WTC11 (cell line): Measurements from ENCODE around the gene PHIP. TPM values are rescaled to one million over a fixed set of nuclear protein-coding genes. Genes with fewer than 3 reads are reported as not detected.

ENCODE experiments used
- ATAC-seq: fragments of 200-7000 bp; cut with Tn5 transposase; 2 replicates; pipeline ENCODE4 v1.10.0; 2021; ENCODE audit warnings: mild to moderate bottlenecking, moderate library complexity
- CTCF ChIA-PET: fragments of 300-600 bp; sonication (Branson Sonifier 250); formaldehyde crosslinking; loops from one replicate; lab custom pipeline; 2021; ENCODE audit warnings: antibody characterized with exemption; lab: Charles Lee
- POLR2A ChIA-PET: fragments of 350-600 bp; sonication (Branson Sonifier 250); formaldehyde crosslinking; loops from one replicate; lab custom pipeline; 2021; ENCODE audit warnings: antibody characterized with exemption; lab: Charles Lee
- DNase-seq: peaks from one replicate; pipeline ENCODE4 v3.0.0; 2021; ENCODE audit warnings: low spot score
- H3K27ac Mint-ChIP-seq: 2 replicates; pipeline ENCODE4 v1.8.0; 2021; ENCODE audit warnings: mixed read lengths
- H3K27me3 Mint-ChIP-seq: 2 replicates; pipeline ENCODE4 v1.8.0; 2021; ENCODE audit warnings: low read depth, mild to moderate bottlenecking, moderate library complexity, mixed read lengths
- H3K36me3 Mint-ChIP-seq: 2 replicates; pipeline ENCODE4 v1.8.0; 2021; ENCODE audit warnings: mixed read lengths
- H3K4me1 Mint-ChIP-seq: 2 replicates; pipeline ENCODE4 v1.8.0; 2022; ENCODE audit warnings: mixed read lengths
- H3K4me3 Mint-ChIP-seq: 2 replicates; pipeline ENCODE4 v1.8.0; 2021; ENCODE audit warnings: mild to moderate bottlenecking, moderate library complexity, mixed read lengths
- H3K9me3 Mint-ChIP-seq: 2 replicates; pipeline ENCODE4 v1.8.0; 2021; ENCODE audit warnings: mixed read lengths
- ELF4 ChIP-seq: sonication (generic); formaldehyde crosslinking; IDR thresholded peaks from 2 replicates; pipeline ENCODE4 v1.8.1; 2022; ENCODE audit warnings: low read depth, mild to moderate bottlenecking, moderate library complexity, missing genetic modification reagents
- EMX1 ChIP-seq: fragments of 250-450 bp; sonication (Bioruptor Pico); IDR thresholded peaks from 2 replicates; pipeline ENCODE4 v1.8.0; 2021; ENCODE audit warnings: mild to moderate bottlenecking
- FOXP1 ChIP-seq: sonication (generic); formaldehyde crosslinking; IDR thresholded peaks from 2 replicates; pipeline ENCODE4 v1.8.0; 2022; ENCODE audit warnings: missing genetic modification reagents, mild to moderate bottlenecking, moderate library complexity, borderline replicate concordance
- JAZF1 ChIP-seq: fragments of 250-450 bp; sonication (Bioruptor Pico); IDR thresholded peaks from 2 replicates; pipeline ENCODE4 v1.9.0; 2021; ENCODE audit warnings: moderate library complexity, mild to moderate bottlenecking, inconsistent platforms
- NR1H2 ChIP-seq: sonication (generic); formaldehyde crosslinking; IDR thresholded peaks from 2 replicates; pipeline ENCODE4 v1.9.0; 2021; ENCODE audit warnings: mild to moderate bottlenecking, moderate library complexity, missing genetic modification reagents
- OVOL2 ChIP-seq: fragments of 250-450 bp; sonication (Bioruptor Pico); IDR thresholded peaks from 2 replicates; pipeline ENCODE4 v1.9.0; 2021; ENCODE audit warnings: mild to moderate bottlenecking, borderline replicate concordance
- SMAD3 ChIP-seq: sonication (generic); formaldehyde crosslinking; IDR thresholded peaks from 2 replicates; pipeline ENCODE4 v1.8.0; 2022; ENCODE audit warnings: missing genetic modification reagents, mild to moderate bottlenecking, borderline replicate concordance
- SMAD4 ChIP-seq: sonication (generic); formaldehyde crosslinking; IDR thresholded peaks from 2 replicates; pipeline ENCODE4 v1.8.0; 2022; ENCODE audit warnings: mild to moderate bottlenecking, missing genetic modification reagents
- SP1 ChIP-seq: sonication (generic); formaldehyde crosslinking; conservative IDR thresholded peaks from 2 replicates; pipeline ENCODE4 v1.8.1; 2022; ENCODE audit warnings: missing genetic modification reagents
- STAT6 ChIP-seq: sonication (generic); formaldehyde crosslinking; conservative IDR thresholded peaks from 2 replicates; pipeline ENCODE4 v1.8.1; 2023; ENCODE audit warnings: mild to moderate bottlenecking, low read depth, missing genetic modification reagents, moderate library complexity
- ZBTB21 ChIP-seq: sonication (generic); formaldehyde crosslinking; IDR thresholded peaks from 2 replicates; pipeline ENCODE4 v1.8.1; 2023; ENCODE audit warnings: mild to moderate bottlenecking, missing genetic modification reagents, borderline replicate concordance
- ZMAT4 ChIP-seq: fragments of 250-450 bp; sonication (Bioruptor Pico); IDR thresholded peaks from 2 replicates; pipeline ENCODE4 v1.9.0; 2021; ENCODE audit warnings: mild to moderate bottlenecking
- ZNF219 ChIP-seq: sonication (generic); formaldehyde crosslinking; IDR thresholded peaks from 2 replicates; pipeline ENCODE4 v1.8.0; 2023; ENCODE audit warnings: missing genetic modification reagents, mild to moderate bottlenecking, borderline replicate concordance
- total RNA-seq: library from RNA; stranded (reverse); gene quantifications from 3 replicates; pipeline ENCODE4 v1.2.3, GENCODE V29; 2021
- TF ChIP-seq, protein P1 (sequence below): sonication (generic); formaldehyde crosslinking; IDR thresholded peaks from 2 replicates; pipeline ENCODE4 v1.8.1; 2022; ENCODE audit warnings: low read depth, mild to moderate bottlenecking, moderate library complexity, missing genetic modification reagents, borderline replicate concordance
- TF ChIP-seq, protein P2 (sequence below): sonication (generic); formaldehyde crosslinking; IDR thresholded peaks from 2 replicates; pipeline ENCODE4 v1.8.1; 2022; ENCODE audit warnings: low read depth, missing genetic modification reagents, borderline replicate concordance
- TF ChIP-seq, protein P3 (sequence below): sonication (generic); formaldehyde crosslinking; IDR thresholded peaks from 2 replicates; pipeline ENCODE4 v1.8.1; 2023; ENCODE audit warnings: mild to moderate bottlenecking, moderate library complexity, missing genetic modification reagents
- TF ChIP-seq, protein P4 (sequence below): fragments of 250-450 bp; sonication (Bioruptor Pico); IDR thresholded peaks from 2 replicates; pipeline ENCODE4 v2.1.2; 2022; ENCODE audit warnings: mild to moderate bottlenecking, moderate library complexity
- TF ChIP-seq, protein P5 (sequence below): sonication (generic); formaldehyde crosslinking; IDR thresholded peaks from 2 replicates; pipeline ENCODE4 v1.8.1; 2023; ENCODE audit warnings: mild to moderate bottlenecking, missing genetic modification reagents, moderate library complexity
- TF ChIP-seq, protein P6 (sequence below): fragments of 250-450 bp; sonication (Bioruptor Pico); IDR thresholded peaks from 2 replicates; pipeline ENCODE4 v1.9.0; 2021; ENCODE audit warnings: mild to moderate bottlenecking

Gene PHIP
- total RNA-seq, 1 experiment from 2014 or later, result 45.6 TPM

DNA sequence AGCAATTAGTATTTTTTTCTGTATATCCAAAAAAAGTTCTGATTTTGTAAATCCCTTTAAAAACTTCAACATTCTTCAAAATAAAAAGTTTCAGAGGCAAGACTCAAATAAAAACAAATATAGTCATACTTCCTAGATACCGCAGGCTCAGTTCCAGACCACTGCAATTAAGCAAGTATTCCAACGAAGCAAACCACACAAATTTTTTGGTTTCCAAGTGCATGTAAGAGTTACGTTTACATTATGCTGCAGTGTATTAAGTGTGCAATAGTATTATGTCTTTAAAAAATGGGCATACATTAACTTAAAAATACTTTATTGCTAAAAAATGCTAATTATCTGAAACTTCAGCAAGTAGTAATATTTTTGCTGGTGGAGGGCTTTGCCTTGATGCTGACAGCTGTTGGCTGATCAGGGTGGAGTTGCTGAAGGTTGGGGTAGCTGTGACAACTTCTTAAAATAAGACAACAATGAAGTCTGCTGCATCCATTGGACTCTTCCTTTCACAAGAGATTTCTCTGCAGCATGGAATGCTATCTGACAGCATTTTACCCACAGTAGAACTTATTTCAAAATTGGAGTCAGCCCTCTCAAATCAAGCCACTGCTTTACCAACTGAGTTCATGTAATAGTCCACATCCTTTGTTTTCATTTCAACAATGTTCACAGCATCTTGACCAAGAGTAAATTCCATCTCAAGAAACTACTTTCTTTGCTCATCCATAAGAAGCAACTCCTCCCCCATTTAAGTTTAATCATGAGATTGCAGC lies 46.0 kb downstream of the PHIP start:
- no peak overlapping the region for H3K4me3 Mint-ChIP-seq
- H3K27me3 Mint-ChIP-seq, result no peaks in the 10 kb centered on the region
- no peak overlapping the region for H3K27ac Mint-ChIP-seq
- ATAC-seq (no peak), DNase-seq (no peak)
- H3K36me3 Mint-ChIP-seq, result peaks cover 19% of the 10 kb centered on the region
- H3K9me3 Mint-ChIP-seq, result no peaks in the 10 kb centered on the region
- ChIA-PET CTCF (interaction anchor here (1.0 kb wide), 1 partner anchor 218 kb away, joined by 3 read pairs; no protein-coding TSS in a partner anchor), POLR2A (no interaction called here)
- H3K4me1 Mint-ChIP-seq, result peaks cover 27% of the 10 kb centered on the region
- TF ChIP-seq ZNF219, result no peak
- TF ChIP-seq, protein P1, sequence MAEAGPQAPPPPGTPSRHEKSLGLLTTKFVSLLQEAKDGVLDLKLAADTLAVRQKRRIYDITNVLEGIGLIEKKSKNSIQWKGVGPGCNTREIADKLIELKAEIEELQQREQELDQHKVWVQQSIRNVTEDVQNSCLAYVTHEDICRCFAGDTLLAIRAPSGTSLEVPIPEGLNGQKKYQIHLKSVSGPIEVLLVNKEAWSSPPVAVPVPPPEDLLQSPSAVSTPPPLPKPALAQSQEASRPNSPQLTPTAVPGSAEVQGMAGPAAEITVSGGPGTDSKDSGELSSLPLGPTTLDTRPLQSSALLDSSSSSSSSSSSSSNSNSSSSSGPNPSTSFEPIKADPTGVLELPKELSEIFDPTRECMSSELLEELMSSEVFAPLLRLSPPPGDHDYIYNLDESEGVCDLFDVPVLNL (CRISPR knock-in tag), result no peak
- no peak for TF ChIP-seq JAZF1
- TF ChIP-seq, protein P2, sequence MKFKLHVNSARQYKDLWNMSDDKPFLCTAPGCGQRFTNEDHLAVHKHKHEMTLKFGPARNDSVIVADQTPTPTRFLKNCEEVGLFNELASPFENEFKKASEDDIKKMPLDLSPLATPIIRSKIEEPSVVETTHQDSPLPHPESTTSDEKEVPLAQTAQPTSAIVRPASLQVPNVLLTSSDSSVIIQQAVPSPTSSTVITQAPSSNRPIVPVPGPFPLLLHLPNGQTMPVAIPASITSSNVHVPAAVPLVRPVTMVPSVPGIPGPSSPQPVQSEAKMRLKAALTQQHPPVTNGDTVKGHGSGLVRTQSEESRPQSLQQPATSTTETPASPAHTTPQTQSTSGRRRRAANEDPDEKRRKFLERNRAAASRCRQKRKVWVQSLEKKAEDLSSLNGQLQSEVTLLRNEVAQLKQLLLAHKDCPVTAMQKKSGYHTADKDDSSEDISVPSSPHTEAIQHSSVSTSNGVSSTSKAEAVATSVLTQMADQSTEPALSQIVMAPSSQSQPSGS (CRISPR knock-in tag), result no peak
- TF ChIP-seq, protein P3, sequence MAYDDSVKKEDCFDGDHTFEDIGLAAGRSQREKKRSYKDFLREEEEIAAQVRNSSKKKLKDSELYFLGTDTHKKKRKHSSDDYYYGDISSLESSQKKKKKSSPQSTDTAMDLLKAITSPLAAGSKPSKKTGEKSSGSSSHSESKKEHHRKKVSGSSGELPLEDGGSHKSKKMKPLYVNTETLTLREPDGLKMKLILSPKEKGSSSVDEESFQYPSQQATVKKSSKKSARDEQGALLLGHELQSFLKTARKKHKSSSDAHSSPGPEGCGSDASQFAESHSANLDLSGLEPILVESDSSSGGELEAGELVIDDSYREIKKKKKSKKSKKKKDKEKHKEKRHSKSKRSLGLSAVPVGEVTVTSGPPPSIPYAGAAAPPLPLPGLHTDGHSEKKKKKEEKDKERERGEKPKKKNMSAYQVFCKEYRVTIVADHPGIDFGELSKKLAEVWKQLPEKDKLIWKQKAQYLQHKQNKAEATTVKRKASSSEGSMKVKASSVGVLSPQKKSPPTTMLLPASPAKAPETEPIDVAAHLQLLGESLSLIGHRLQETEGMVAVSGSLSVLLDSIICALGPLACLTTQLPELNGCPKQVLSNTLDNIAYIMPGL, result no peak
- TF ChIP-seq EMX1 (CRISPR knock-in tag), result no peak
- TF ChIP-seq ZMAT4 (CRISPR knock-in tag), result no peak
- no peak for TF ChIP-seq SMAD3

DNA sequence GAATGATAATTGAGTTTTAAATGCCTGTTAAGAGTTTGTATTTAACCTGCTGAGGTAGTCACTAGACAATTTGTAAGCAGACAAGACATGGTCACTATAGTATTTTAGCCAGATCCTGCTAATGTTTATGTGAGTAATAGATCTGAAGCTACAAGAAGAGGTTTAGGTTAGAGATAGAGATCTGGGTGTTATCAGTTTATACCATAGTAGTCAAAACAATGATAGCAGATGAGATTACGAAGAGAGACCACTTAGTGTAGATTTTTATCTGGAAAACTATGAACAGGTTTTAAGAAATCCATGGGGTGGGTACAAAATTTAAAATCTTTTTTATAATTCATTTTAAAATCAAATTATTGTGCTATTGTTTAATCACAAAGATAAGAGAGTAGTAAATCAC lies 47.5 kb downstream of the PHIP start:
- peaks cover 17% of the 10 kb centered on the region for H3K36me3 Mint-ChIP-seq
- no peak overlapping the region for H3K4me3 Mint-ChIP-seq
- ChIA-PET CTCF (no interaction called here), POLR2A (no interaction called here)
- 0 out of 2 replicates have a peak overlapping the region, but pooled peaks have one; percentile 4 for H3K27ac Mint-ChIP-seq
- DNase-seq (no peak), ATAC-seq (no peak)
- H3K27me3 Mint-ChIP-seq, result no peaks in the 10 kb centered on the region
- peaks cover 22% of the 10 kb centered on the region for H3K4me1 Mint-ChIP-seq
- H3K9me3 Mint-ChIP-seq, result no peaks in the 10 kb centered on the region
- no peak for TF ChIP-seq ELF4
- TF ChIP-seq, protein P4, sequence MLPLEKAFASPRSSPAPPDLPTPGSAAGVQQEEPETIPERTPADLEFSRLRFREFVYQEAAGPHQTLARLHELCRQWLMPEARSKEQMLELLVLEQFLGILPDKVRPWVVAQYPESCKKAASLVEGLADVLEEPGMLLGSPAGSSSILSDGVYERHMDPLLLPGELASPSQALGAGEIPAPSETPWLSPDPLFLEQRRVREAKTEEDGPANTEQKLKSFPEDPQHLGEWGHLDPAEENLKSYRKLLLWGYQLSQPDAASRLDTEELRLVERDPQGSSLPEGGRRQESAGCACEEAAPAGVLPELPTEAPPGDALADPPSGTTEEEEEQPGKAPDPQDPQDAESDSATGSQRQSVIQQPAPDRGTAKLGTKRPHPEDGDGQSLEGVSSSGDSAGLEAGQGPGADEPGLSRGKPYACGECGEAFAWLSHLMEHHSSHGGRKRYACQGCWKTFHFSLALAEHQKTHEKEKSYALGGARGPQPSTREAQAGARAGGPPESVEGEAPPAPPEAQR (CRISPR knock-in tag), result no peak
- TF ChIP-seq STAT6 (CRISPR knock-in tag), result no peak
- no peak for TF ChIP-seq SP1 (CRISPR knock-in tag)
- no peak for TF ChIP-seq OVOL2 (CRISPR knock-in tag)
- no peak for TF ChIP-seq NR1H2
- TF ChIP-seq, protein P5, sequence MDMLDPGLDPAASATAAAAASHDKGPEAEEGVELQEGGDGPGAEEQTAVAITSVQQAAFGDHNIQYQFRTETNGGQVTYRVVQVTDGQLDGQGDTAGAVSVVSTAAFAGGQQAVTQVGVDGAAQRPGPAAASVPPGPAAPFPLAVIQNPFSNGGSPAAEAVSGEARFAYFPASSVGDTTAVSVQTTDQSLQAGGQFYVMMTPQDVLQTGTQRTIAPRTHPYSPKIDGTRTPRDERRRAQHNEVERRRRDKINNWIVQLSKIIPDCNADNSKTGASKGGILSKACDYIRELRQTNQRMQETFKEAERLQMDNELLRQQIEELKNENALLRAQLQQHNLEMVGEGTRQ, result no peak
- TF ChIP-seq ZBTB21 (CRISPR knock-in tag), result no peak
- TF ChIP-seq, protein P6, sequence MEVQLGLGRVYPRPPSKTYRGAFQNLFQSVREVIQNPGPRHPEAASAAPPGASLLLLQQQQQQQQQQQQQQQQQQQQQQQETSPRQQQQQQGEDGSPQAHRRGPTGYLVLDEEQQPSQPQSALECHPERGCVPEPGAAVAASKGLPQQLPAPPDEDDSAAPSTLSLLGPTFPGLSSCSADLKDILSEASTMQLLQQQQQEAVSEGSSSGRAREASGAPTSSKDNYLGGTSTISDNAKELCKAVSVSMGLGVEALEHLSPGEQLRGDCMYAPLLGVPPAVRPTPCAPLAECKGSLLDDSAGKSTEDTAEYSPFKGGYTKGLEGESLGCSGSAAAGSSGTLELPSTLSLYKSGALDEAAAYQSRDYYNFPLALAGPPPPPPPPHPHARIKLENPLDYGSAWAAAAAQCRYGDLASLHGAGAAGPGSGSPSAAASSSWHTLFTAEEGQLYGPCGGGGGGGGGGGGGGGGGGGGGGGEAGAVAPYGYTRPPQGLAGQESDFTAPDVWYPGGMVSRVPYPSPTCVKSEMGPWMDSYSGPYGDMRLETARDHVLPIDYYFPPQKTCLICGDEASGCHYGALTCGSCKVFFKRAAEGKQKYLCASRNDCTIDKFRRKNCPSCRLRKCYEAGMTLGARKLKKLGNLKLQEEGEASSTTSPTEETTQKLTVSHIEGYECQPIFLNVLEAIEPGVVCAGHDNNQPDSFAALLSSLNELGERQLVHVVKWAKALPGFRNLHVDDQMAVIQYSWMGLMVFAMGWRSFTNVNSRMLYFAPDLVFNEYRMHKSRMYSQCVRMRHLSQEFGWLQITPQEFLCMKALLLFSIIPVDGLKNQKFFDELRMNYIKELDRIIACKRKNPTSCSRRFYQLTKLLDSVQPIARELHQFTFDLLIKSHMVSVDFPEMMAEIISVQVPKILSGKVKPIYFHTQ (CRISPR knock-in tag), result no peak
- no peak for TF ChIP-seq FOXP1 (CRISPR knock-in tag)
- TF ChIP-seq ZMAT4 (CRISPR knock-in tag), result no peak
- no peak for TF ChIP-seq SMAD4 (CRISPR knock-in tag)
